SK-N-SH treated with all-trans-retinoic acid at 6 μM for 48 hours (cell line): ENCODE data around the gene STEAP1B.

Experiments
- ATAC-seq: fragments of 200-7000 bp; cut with Tn5 transposase; 3 replicates; pipeline ENCODE4 v1.9.1; 2020; ENCODE audit warnings: mild to moderate bottlenecking, moderate library complexity
- ARNTL ChIP-seq: fragments of 450-650 bp; formaldehyde crosslinking; IDR thresholded peaks from 2 replicates; pipeline ENCODE4 v1.5.0; 2020; ENCODE audit warnings: low read depth, mild to moderate bottlenecking, moderate library complexity, borderline replicate concordance
- BACH2 ChIP-seq: fragments of 250-450 bp; sonication (Bioruptor Pico); IDR thresholded peaks from 2 replicates; pipeline ENCODE4 v1.9.0; 2021; ENCODE audit warnings: mild to moderate bottlenecking, borderline replicate concordance
- CSDC2 ChIP-seq: fragments of 250-450 bp; sonication (Bioruptor Pico); IDR thresholded peaks from 2 replicates; pipeline ENCODE4 v1.5.0; 2020; ENCODE audit warnings: mild to moderate bottlenecking, moderate library complexity
- ESRRG ChIP-seq: fragments of 250-450 bp; sonication (Bioruptor Pico); IDR thresholded peaks from 2 replicates; pipeline ENCODE4 v1.6.1; 2021; ENCODE audit warnings: mild to moderate bottlenecking
- GLIS3 ChIP-seq: fragments of 250-450 bp; sonication (Bioruptor Pico); IDR thresholded peaks from 2 replicates; pipeline ENCODE4 v1.5.0; 2020; ENCODE audit warnings: mild to moderate bottlenecking, moderate library complexity
- ISL1 ChIP-seq: fragments of 250-450 bp; sonication (Bioruptor Pico); IDR thresholded peaks from 2 replicates; pipeline ENCODE4 v2.1.2; 2022; ENCODE audit warnings: mild to moderate bottlenecking, moderate library complexity
- OSR1 ChIP-seq: fragments of 250-450 bp; sonication (Bioruptor Pico); IDR thresholded peaks from 2 replicates; pipeline ENCODE4 v1.8.0; 2022; ENCODE audit warnings: moderate library complexity, mild to moderate bottlenecking, inconsistent platforms
- PPARA ChIP-seq: fragments of 250-450 bp; sonication (Bioruptor Pico); IDR thresholded peaks from 2 replicates; pipeline ENCODE4 v1.5.0; 2020; ENCODE audit warnings: mild to moderate bottlenecking, borderline replicate concordance
- RARB ChIP-seq: fragments of 250-450 bp; sonication (Bioruptor Pico); IDR thresholded peaks from 2 replicates; pipeline ENCODE4 v1.8.0; 2021; ENCODE audit warnings: mild to moderate bottlenecking, moderate library complexity
- SNAI2 ChIP-seq: fragments of 250-450 bp; sonication (Bioruptor Pico); IDR thresholded peaks from 2 replicates; pipeline ENCODE4 v1.5.0; 2020; ENCODE audit warnings: mild to moderate bottlenecking, moderate library complexity
- TCF4 ChIP-seq: fragments of 250-450 bp; sonication (Bioruptor Pico); IDR thresholded peaks from 2 replicates; pipeline ENCODE4 v1.8.0; 2021; ENCODE audit warnings: mild to moderate bottlenecking, moderate library complexity, borderline replicate concordance
- TOX ChIP-seq: fragments of 250-450 bp; sonication (Bioruptor Pico); IDR thresholded peaks from 2 replicates; pipeline ENCODE4 v1.8.0; 2021; ENCODE audit warnings: mild to moderate bottlenecking, moderate library complexity, borderline replicate concordance
- ZC3H10 ChIP-seq: fragments of 250-450 bp; sonication (Bioruptor Pico); IDR thresholded peaks from 2 replicates; pipeline ENCODE4 v1.5.1; 2021; ENCODE audit warnings: mild to moderate bottlenecking, moderate library complexity
- ZFP3 ChIP-seq: fragments of 250-450 bp; sonication (Bioruptor Pico); IDR thresholded peaks from 2 replicates; pipeline ENCODE4 v1.5.0; 2020; ENCODE audit warnings: mild to moderate bottlenecking, moderate library complexity
- ZFP30 ChIP-seq: fragments of 450-650 bp; formaldehyde crosslinking; IDR thresholded peaks from 2 replicates; pipeline ENCODE4 v1.5.0; 2022; ENCODE audit warnings: mild to moderate bottlenecking, moderate library complexity
- ZNF565 ChIP-seq: fragments of 450-650 bp; formaldehyde crosslinking; conservative IDR thresholded peaks from 2 replicates; pipeline ENCODE4 v1.5.0; 2020; ENCODE audit warnings: low read depth, mild to moderate bottlenecking, moderate library complexity
- ZNF70 ChIP-seq: fragments of 450-650 bp; formaldehyde crosslinking; IDR thresholded peaks from 2 replicates; pipeline ENCODE4 v1.5.0; 2020; ENCODE audit warnings: mild to moderate bottlenecking, moderate library complexity
- ZNF8 ChIP-seq: fragments of 450-650 bp; formaldehyde crosslinking; IDR thresholded peaks from 2 replicates; pipeline ENCODE4 v1.5.0; 2020; ENCODE audit warnings: mild to moderate bottlenecking, moderate library complexity
- TF ChIP-seq, protein P1 (sequence below): fragments of 250-450 bp; sonication (Bioruptor Pico); IDR thresholded peaks from 2 replicates; pipeline ENCODE4 v1.5.1; 2021; ENCODE audit warnings: mild to moderate bottlenecking, moderate library complexity
- TF ChIP-seq, protein P2 (sequence below): fragments of 250-450 bp; sonication (Bioruptor Pico); IDR thresholded peaks from 2 replicates; pipeline ENCODE4 v1.8.0; 2021; ENCODE audit warnings: low read depth, mild to moderate bottlenecking, moderate library complexity, borderline replicate concordance
- TF ChIP-seq, protein P3 (sequence below): fragments of 250-450 bp; sonication (Bioruptor Pico); IDR thresholded peaks from 2 replicates; pipeline ENCODE4 v1.5.0; 2020; ENCODE audit warnings: mild to moderate bottlenecking, moderate library complexity
- TF ChIP-seq, protein P4 (sequence below): fragments of 250-450 bp; sonication (Bioruptor Pico); IDR thresholded peaks from 2 replicates; pipeline ENCODE4 v1.8.0; 2020; ENCODE audit warnings: mild to moderate bottlenecking, moderate library complexity, borderline replicate concordance
- TF ChIP-seq, protein P5 (sequence below): fragments of 250-450 bp; sonication (Bioruptor Pico); IDR thresholded peaks from 2 replicates; pipeline ENCODE4 v1.5.1; 2020; ENCODE audit warnings: low read depth, mild to moderate bottlenecking, moderate library complexity

The STEAP1B gene

DNA sequence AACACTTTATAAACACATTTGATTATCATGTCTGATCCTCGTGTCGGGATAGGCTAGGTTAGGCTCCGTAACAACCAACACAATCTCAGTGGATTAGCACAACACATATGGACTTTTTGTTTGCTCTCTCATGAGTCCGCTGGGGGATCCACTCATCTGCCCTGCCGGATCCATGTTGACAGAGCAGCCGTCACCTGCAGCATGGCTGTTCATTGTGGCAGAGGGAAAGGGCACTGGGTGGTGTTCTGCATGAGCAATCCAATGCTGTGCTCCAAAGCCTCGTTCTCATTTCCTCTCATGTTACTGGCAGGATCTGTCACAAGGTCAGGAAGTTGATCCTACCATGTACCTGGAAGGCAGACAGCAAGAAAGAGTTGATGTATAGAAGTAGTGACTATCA is 80.5 kb downstream of the STEAP1B start:
- TF ChIP-seq ZFP30 (CRISPR knock-in tag) (no peak), ZNF565 (CRISPR knock-in tag) (no peak), ISL1 (CRISPR knock-in tag) (no peak), BACH2 (no peak), ZNF70 (CRISPR knock-in tag) (no peak), RARB (CRISPR knock-in tag) (no peak), SNAI2 (CRISPR knock-in tag) (no peak), ZFP3 (CRISPR knock-in tag) (no peak), PPARA (CRISPR knock-in tag) (no peak), ZC3H10 (CRISPR knock-in tag) (no peak), TCF4 (CRISPR knock-in tag) (no peak), ESRRG (no peak), ARNTL (CRISPR knock-in tag) (no peak), TOX (CRISPR knock-in tag) (no peak), ZNF8 (CRISPR knock-in tag) (no peak), GLIS3 (CRISPR knock-in tag) (no peak)
- TF ChIP-seq, protein P1, sequence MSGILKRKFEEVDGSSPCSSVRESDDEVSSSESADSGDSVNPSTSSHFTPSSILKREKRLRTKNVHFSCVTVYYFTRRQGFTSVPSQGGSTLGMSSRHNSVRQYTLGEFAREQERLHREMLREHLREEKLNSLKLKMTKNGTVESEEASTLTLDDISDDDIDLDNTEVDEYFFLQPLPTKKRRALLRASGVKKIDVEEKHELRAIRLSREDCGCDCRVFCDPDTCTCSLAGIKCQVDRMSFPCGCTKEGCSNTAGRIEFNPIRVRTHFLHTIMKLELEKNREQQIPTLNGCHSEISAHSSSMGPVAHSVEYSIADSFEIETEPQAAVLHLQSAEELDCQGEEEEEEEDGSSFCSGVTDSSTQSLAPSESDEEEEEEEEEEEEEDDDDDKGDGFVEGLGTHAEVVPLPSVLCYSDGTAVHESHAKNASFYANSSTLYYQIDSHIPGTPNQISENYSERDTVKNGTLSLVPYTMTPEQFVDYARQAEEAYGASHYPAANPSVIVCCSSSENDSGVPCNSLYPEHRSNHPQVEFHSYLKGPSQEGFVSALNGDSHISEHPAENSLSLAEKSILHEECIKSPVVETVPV (CRISPR knock-in tag), result no peak
- TF ChIP-seq, protein P2, sequence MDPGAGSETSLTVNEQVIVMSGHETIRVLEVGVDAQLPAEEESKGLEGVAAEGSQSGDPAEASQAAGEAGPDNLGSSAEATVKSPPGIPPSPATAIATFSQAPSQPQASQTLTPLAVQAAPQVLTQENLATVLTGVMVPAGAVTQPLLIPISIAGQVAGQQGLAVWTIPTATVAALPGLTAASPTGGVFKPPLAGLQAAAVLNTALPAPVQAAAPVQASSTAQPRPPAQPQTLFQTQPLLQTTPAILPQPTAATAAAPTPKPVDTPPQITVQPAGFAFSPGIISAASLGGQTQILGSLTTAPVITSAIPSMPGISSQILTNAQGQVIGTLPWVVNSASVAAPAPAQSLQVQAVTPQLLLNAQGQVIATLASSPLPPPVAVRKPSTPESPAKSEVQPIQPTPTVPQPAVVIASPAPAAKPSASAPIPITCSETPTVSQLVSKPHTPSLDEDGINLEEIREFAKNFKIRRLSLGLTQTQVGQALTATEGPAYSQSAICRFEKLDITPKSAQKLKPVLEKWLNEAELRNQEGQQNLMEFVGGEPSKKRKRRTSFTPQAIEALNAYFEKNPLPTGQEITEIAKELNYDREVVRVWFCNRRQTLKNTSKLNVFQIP, result no peak
- TF ChIP-seq, protein P3, sequence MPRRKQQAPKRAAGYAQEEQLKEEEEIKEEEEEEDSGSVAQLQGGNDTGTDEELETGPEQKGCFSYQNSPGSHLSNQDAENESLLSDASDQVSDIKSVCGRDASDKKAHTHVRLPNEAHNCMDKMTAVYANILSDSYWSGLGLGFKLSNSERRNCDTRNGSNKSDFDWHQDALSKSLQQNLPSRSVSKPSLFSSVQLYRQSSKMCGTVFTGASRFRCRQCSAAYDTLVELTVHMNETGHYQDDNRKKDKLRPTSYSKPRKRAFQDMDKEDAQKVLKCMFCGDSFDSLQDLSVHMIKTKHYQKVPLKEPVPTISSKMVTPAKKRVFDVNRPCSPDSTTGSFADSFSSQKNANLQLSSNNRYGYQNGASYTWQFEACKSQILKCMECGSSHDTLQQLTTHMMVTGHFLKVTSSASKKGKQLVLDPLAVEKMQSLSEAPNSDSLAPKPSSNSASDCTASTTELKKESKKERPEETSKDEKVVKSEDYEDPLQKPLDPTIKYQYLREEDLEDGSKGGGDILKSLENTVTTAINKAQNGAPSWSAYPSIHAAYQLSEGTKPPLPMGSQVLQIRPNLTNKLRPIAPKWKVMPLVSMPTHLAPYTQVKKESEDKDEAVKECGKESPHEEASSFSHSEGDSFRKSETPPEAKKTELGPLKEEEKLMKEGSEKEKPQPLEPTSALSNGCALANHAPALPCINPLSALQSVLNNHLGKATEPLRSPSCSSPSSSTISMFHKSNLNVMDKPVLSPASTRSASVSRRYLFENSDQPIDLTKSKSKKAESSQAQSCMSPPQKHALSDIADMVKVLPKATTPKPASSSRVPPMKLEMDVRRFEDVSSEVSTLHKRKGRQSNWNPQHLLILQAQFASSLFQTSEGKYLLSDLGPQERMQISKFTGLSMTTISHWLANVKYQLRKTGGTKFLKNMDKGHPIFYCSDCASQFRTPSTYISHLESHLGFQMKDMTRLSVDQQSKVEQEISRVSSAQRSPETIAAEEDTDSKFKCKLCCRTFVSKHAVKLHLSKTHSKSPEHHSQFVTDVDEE, result no peak
- TF ChIP-seq, all 23 proteins: peak for 0
- ATAC-seq, result no peak

DNA sequence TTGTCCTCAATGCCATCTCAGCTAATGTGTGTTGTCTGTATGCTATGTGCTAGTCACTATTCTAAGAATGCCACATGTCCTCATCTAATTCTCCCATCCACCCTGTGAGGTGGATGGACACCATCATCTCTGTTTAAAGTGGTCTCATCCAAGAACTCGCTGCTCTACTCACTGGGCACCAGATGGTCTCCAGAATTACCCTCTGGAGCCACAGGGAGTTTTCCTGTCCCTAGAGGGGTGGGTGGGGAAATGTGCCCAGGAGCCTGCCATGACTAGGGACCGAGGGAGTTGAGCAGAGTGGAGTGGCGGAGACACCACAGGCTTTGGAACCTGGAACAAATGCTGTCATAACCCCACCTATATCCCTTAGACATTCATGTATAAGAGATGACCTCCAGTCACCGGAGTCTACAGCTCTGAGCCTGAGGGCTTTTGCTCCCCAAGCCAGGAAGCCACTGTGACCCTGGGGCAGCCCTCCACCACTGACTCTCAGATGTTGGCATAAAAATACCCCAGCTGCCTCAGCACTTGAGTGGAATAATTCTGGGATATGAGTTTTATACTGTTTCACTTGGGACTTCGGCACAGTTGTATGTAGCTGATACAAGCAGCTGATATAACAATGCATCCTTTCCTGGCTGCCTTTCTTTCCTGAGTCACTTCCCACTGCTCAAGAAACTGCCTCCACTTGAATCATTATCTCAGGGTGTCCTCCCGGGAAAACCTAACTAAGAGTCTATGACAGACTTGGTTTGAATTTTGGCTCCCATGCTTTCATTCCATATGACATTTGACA is 81.5 kb downstream of the STEAP1B start:
- TF ChIP-seq OSR1 (CRISPR knock-in tag), result no peak
- no peak for TF ChIP-seq ZNF8 (CRISPR knock-in tag)
- TF ChIP-seq ISL1 (CRISPR knock-in tag), result no peak
- TF ChIP-seq, protein P2, result no peak
- TF ChIP-seq, protein P4, sequence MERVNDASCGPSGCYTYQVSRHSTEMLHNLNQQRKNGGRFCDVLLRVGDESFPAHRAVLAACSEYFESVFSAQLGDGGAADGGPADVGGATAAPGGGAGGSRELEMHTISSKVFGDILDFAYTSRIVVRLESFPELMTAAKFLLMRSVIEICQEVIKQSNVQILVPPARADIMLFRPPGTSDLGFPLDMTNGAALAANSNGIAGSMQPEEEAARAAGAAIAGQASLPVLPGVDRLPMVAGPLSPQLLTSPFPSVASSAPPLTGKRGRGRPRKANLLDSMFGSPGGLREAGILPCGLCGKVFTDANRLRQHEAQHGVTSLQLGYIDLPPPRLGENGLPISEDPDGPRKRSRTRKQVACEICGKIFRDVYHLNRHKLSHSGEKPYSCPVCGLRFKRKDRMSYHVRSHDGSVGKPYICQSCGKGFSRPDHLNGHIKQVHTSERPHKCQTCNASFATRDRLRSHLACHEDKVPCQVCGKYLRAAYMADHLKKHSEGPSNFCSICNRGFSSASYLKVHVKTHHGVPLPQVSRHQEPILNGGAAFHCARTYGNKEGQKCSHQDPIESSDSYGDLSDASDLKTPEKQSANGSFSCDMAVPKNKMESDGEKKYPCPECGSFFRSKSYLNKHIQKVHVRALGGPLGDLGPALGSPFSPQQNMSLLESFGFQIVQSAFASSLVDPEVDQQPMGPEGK (CRISPR knock-in tag), result no peak
- no peak for TF ChIP-seq ZNF565 (CRISPR knock-in tag)
- TF ChIP-seq ZNF70 (CRISPR knock-in tag), result no peak
- TF ChIP-seq TOX (CRISPR knock-in tag), result no peak
- TF ChIP-seq ESRRG, result no peak
- no peak for TF ChIP-seq RARB (CRISPR knock-in tag)
- TF ChIP-seq ZFP3 (CRISPR knock-in tag), result no peak
- TF ChIP-seq BACH2, result no peak
- TF ChIP-seq ZC3H10 (CRISPR knock-in tag), result no peak
- no peak for TF ChIP-seq ZFP30 (CRISPR knock-in tag)
- TF ChIP-seq, protein P1 (CRISPR knock-in tag), result no peak
- TF ChIP-seq TCF4 (CRISPR knock-in tag), result no peak
- TF ChIP-seq, protein P5, sequence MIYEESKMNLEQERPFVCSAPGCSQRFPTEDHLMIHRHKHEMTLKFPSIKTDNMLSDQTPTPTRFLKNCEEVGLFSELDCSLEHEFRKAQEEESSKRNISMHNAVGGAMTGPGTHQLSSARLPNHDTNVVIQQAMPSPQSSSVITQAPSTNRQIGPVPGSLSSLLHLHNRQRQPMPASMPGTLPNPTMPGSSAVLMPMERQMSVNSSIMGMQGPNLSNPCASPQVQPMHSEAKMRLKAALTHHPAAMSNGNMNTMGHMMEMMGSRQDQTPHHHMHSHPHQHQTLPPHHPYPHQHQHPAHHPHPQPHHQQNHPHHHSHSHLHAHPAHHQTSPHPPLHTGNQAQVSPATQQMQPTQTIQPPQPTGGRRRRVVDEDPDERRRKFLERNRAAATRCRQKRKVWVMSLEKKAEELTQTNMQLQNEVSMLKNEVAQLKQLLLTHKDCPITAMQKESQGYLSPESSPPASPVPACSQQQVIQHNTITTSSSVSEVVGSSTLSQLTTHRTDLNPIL (CRISPR knock-in tag), result no peak
- TF ChIP-seq CSDC2 (CRISPR knock-in tag), result no peak
- no peak for ATAC-seq
